HFF-Myc (cell line): ENCODE results near the gene PILRB.
"Not testable (repeated sequence)": the region's sequence is repeated elsewhere in the genome, so short reads cannot be mapped to it uniquely, and the experiment has no call there.

Source experiments
- DNase-seq: peaks from one replicate; pipeline ENCODE4 v3.0.0-alpha.2; 2011; ENCODE audit warnings: low read depth; ENCODE audit errors: extremely low read depth
- H3K4me3 ChIP-seq: replicated peaks from 2 replicates; pipeline ENCODE4 v1.5.1; 2011; ENCODE audit warnings: low read depth, mild to moderate bottlenecking, control low read depth, low read length
- CTCF ChIP-seq: IDR thresholded peaks from 2 replicates; pipeline ENCODE4 v1.5.1; 2012; ENCODE audit warnings: mild to moderate bottlenecking, low read depth, low read length, control low read depth; ENCODE audit errors: missing control alignments

PILRB gene

DNA sequence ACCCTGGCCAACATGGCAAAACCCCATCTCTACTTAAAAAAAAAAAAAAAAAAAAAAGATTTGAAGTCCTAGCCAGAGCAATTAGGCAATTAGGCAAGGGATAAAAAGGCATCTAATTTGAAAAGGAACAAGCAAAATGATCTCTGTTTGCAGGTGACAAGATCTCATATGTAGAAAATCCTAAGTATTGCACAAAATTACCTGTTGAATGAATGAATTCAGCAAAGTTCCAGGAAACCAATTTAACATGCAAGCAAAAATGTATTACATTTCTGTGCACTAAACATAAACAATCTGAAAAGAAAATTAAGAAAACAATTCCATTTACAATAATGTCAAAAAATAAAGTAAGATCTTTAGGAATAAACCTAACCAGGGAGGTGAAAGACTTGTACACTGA is 5.2 kb downstream of the PILRB start:
- H3K4me3 ChIP-seq, result no peak overlapping the region
- no peak for TF ChIP-seq CTCF
- no peak for DNase-seq

DNA sequence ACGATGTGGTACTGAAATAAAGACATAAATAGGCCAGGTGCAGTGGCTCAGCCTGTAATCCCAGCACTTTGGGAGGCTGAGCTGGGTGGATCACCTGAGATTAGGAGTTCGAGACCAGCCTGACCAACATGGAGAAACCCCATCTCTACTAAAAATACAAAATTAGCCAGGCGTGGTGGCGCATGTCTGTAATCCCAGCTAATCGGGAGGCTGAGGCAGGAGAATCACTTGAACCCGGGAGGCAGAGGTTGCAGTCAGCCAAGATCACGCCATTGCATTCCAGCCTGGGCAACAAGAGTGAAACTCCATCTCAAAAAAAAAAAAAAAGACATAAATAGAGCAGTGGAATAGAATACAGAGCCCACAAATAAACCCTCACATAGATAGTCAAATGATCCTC is 5.9 kb downstream of the PILRB start:
- not testable (repeated sequence) for DNase-seq, H3K4me3 ChIP-seq

GRCh38 chr7:100364480-100364879 is 6.6 kb downstream of the PILRB start:
- DNase-seq, result no peak
- H3K4me3 ChIP-seq, result no peak overlapping the region
- TF ChIP-seq CTCF, result no peak

DNA sequence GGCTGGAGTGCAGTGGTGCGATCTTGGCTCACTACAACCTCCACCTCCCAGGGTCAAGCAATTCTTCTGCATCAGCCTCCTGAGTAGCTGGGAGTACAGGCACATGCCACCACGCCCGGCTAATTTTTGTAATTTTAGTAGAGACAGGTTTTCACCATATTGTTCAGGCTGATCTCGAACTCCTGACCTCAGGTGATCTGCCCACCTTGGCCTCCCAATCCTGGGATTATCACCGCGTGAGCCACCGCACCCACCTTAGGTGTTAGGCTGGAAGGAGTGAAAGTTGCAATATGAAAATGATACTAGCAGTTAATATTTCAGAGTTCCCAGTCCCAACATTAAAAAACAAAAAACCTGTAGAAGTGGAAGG is 8.1 kb downstream of the PILRB start:
- not testable (repeated sequence) for DNase-seq, H3K4me3 ChIP-seq

DNA sequence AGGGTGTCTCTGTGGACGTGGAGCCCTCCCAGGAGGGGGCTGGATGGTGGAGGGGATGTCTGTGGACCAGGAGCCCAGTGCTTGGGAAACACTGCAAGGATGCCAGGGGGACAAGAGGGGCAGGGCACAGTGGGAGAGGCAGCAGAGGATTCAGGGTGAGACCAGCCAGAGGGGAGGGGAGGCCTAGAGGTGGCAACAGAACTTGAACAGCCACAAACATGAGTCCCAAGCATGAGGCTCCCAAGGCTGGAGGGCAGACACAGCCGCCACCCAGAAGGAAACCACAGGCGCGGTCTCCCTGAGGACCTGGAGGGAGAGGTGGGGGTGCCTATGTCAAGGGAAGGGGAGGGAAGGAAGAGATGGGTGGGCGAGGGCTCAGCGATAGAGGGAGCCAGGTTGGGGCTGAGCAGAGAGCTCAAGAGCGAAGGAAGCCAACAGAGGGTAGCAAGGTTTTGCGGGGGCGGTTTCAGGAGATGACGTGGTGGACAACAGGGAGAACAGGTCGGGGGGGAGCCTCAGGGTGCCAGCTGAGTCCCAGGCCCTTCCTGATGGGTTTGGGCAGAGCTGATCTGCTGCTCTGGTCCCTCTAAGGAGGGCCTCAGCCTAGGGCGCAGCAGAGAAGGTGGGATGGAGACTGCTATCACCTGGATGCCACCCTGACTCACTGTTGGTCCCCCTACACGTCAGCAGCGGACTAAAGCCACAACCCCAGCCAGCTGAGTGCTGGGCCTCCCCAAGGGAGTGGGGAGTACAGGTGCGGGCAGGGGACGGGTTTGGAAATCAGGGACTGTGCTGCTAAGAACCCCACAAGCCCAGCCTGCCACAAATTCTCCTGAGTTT is 8.7 kb downstream of the PILRB start:
- no peak overlapping the region for H3K4me3 ChIP-seq

DNA sequence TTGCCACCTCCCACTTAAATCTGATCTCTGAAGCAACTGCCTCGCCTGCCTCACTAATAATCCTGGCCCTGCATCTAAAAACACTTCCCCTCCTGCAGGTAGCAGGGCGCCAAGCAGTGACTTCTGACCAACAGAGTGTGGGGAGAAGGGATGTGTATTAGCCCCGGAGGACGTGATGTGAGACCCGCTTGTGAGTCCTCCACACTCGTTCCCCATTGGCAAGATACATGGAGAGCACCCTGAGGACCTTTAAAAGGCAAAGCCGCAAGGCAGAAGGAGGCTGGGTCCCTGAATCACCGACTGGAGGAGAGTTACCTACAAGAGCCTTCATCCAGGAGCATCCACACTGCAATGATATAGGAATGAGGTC is 9.3 kb downstream of the PILRB start:
- no peak for DNase-seq
- TF ChIP-seq CTCF, result no peak
- no peak overlapping the region for H3K4me3 ChIP-seq

More for the DNA sequence above, 8.7 kb downstream of the PILRB start:
- DNase-seq, result no peak
- no peak for TF ChIP-seq CTCF

DNA sequence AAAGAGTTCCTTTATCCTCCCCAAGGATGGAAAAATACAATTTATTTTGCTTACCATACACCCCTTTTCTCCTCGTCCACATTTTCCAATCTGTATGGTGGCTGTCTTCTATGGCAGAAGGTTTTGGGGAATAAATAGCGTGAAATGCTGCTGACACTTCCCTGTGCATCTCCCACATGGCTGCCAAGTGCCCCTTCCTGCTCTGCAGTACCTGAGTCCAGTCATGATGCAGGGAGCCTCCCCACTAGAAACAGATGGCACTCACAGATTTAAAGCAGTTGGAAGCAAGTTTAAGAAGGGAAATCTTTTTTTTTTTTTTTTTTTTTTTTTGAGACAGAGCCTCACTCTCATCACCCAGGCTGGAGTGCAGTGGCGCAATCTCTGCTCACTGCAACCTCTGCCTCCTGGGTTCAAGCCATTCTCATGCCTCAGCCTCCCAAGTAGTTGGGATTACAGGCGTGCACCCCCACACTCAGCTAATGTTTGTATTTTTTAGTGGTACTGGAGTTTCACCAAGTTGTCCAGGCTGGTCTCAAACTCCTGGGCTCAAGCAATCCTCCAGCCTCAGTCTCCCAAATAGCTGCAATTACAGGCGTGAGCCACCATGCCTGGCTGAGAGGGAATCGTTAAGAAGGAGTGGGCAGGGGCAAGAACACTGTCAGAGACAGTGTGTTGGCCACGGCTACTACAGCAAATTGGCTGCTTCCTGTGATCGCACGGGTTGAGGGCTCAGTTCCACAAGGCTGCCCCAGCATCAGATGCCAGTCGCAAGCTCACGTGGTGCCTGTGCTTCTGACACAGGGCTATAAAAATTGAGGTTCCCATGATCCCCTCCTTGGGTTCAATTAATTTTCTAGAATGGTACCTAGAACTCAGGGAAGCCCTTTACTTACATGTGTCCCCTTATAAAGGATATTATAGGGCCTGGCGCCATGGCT is 10.0 kb downstream of the PILRB start:
- DNase-seq, result no peak

More for the DNA sequence above, 10.0 kb downstream of the PILRB start:
- TF ChIP-seq CTCF, result no peak
- H3K4me3 ChIP-seq, result no peak overlapping the region
